GM23338 (cell line): ENCODE measurements around the gene CES3. TPM values are rescaled to one million over a fixed set of nuclear protein-coding genes. Genes with fewer than 3 reads are reported as not detected.

Source experiments
- ATAC-seq: fragments of 200-7000 bp; cut with Tn5 transposase; 3 replicates; pipeline ENCODE4 v1.9.1; 2020
- DNase-seq: peaks from one replicate; pipeline ENCODE4 v3.0.0-alpha.2; 2015; ENCODE audit warnings: low spot score
- H2AFZ ChIP-seq: fragments of 200-600 bp; sonication (generic); 2 replicates; pipeline ENCODE4 v1.8.0; 2016; ENCODE audit warnings: antibody characterized with exemption, mild to moderate bottlenecking, moderate library complexity
- H3F3A ChIP-seq: fragments of 200-600 bp; sonication (generic); replicated peaks from 2 replicates; pipeline ENCODE4 v1.8.0; 2017; ENCODE audit warnings: antibody characterized with exemption, mixed run types, low read depth
- H3K27ac ChIP-seq: fragments of 200-600 bp; sonication (generic); 2 replicates; pipeline ENCODE4 v1.6.1; 2016; ENCODE audit warnings: low read depth
- H3K27me3 ChIP-seq: fragments of 200-600 bp; sonication (generic); 2 replicates; pipeline ENCODE4 v1.8.0; 2016; ENCODE audit warnings: mild to moderate bottlenecking, mixed run types, moderate library complexity; ENCODE audit not compliant: insufficient read depth
- H3K36me3 ChIP-seq: fragments of 200-600 bp; sonication (generic); 2 replicates; pipeline ENCODE4 v1.8.0; 2016; ENCODE audit warnings: mild to moderate bottlenecking; ENCODE audit not compliant: insufficient read depth
- H3K4me1 ChIP-seq: fragments of 200-600 bp; sonication (generic); 2 replicates; pipeline ENCODE4 v1.8.0; 2016; ENCODE audit warnings: mild to moderate bottlenecking, moderate library complexity; ENCODE audit not compliant: insufficient read depth
- H3K4me2 ChIP-seq: fragments of 200-600 bp; sonication (generic); 2 replicates; pipeline ENCODE4 v1.7.1; 2017; ENCODE audit warnings: mixed run types
- H3K4me3 ChIP-seq: fragments of 200-600 bp; sonication (generic); 2 replicates; pipeline ENCODE4 v1.6.1; 2016; ENCODE audit warnings: mixed run types
- H3K79me2 ChIP-seq: fragments of 200-600 bp; sonication (generic); replicated peaks from 2 replicates; pipeline ENCODE4 v1.8.0; 2017; ENCODE audit warnings: mild to moderate bottlenecking; ENCODE audit not compliant: insufficient read depth
- H3K9me2 ChIP-seq: fragments of 200-600 bp; sonication (generic); 2 replicates; pipeline ENCODE4 v1.8.0; 2017; ENCODE audit not compliant: insufficient read depth
- H4K20me1 ChIP-seq: fragments of 200-600 bp; sonication (generic); replicated peaks from 2 replicates; pipeline ENCODE4 v1.8.0; 2017; ENCODE audit warnings: mild to moderate bottlenecking; ENCODE audit not compliant: insufficient read depth
- H3K27ac Mint-ChIP-seq: 2 replicates; pipeline ENCODE4 v1.8.0; 2020; ENCODE audit warnings: inconsistent platforms, mild to moderate bottlenecking, moderate library complexity, mixed read lengths
- H3K27me3 Mint-ChIP-seq: 3 replicates; pipeline ENCODE4 v1.8.0; 2022; ENCODE audit warnings: low read depth, mild to moderate bottlenecking, moderate library complexity, mixed read lengths, inconsistent platforms; ENCODE audit not compliant: insufficient read depth, poor library complexity
- H3K36me3 Mint-ChIP-seq: 3 replicates; pipeline ENCODE4 v1.8.0; 2021; ENCODE audit warnings: low read depth, mild to moderate bottlenecking, inconsistent platforms, moderate library complexity, mixed read lengths
- H3K4me1 Mint-ChIP-seq: 3 replicates; pipeline ENCODE4 v1.8.0; 2020; ENCODE audit warnings: mild to moderate bottlenecking, inconsistent platforms, mixed read lengths
- H3K4me3 Mint-ChIP-seq: 3 replicates; pipeline ENCODE4 v1.8.0; 2021; ENCODE audit warnings: moderate library complexity, mild to moderate bottlenecking, inconsistent platforms, mixed read lengths
- H3K9me3 Mint-ChIP-seq: 3 replicates; pipeline ENCODE4 v1.8.0; 2020; ENCODE audit warnings: moderate library complexity, mild to moderate bottlenecking, inconsistent platforms, mixed read lengths
- CTCF ChIP-seq, 2 experiments: fragments of 200-600 bp in 1 of 2; sonication (generic) in 1 of 2; conservative IDR thresholded peaks; 2 replicates each; pipeline versions ENCODE4 v1.5.1 to v1.6.1; 2016 to 2017; ENCODE audit warnings: antibody characterized with exemption in 2 of 2, low read depth in 2 of 2, mild to moderate bottlenecking in 2 of 2, moderate library complexity in 1 of 2
- POLR2AphosphoS5 ChIP-seq: IDR thresholded peaks from 2 replicates; pipeline ENCODE4 v1.6.1; 2016; ENCODE audit warnings: antibody characterized with exemption, low read depth
- ZNF114 ChIP-seq: fragments of 250-450 bp; sonication (Bioruptor Pico); IDR thresholded peaks from 2 replicates; pipeline ENCODE4 v1.5.0; 2020; ENCODE audit warnings: mild to moderate bottlenecking, moderate library complexity
- ZNF462 ChIP-seq: fragments of 250-450 bp; sonication (Bioruptor Pico); IDR thresholded peaks from 2 replicates; pipeline ENCODE4 v1.5.0; 2020; ENCODE audit warnings: mild to moderate bottlenecking, moderate library complexity
- polyA plus RNA-seq: library from polyadenylated mRNA; unstranded; fragments of >200 nt; fragmentation: Nextera tagmentation; extraction: Ambion mirVana; gene quantifications from 2 replicates; pipeline ENCODE4 v1.2.1, GENCODE V29; 2016
- total RNA-seq: library from RNA; depleted of rRNA; stranded (reverse); fragments of >200 nt; shearing (Covaris generic); gene quantifications from 2 replicates; pipeline ENCODE4 v1.2.3, GENCODE V29; 2014
- TF ChIP-seq, protein P1 (sequence below): IDR thresholded peaks from one replicate; pipeline ENCODE4 v1.6.1; 2018; ENCODE audit warnings: antibody characterized with exemption; ENCODE audit not compliant: unreplicated experiment

Gene CES3
- total and polyA plus RNA-seq, 2 experiments from 2014 or later, result 0.55 to 1.0 TPM

GRCh38 chr16:66923866-66924265 is 37.2 kb upstream of the CES3 start (continued):
- TF ChIP-seq ZNF462 (CRISPR knock-in tag) (no peak), ZNF114 (CRISPR knock-in tag) (no peak), POLR2AphosphoS5 (no peak)

DNA sequence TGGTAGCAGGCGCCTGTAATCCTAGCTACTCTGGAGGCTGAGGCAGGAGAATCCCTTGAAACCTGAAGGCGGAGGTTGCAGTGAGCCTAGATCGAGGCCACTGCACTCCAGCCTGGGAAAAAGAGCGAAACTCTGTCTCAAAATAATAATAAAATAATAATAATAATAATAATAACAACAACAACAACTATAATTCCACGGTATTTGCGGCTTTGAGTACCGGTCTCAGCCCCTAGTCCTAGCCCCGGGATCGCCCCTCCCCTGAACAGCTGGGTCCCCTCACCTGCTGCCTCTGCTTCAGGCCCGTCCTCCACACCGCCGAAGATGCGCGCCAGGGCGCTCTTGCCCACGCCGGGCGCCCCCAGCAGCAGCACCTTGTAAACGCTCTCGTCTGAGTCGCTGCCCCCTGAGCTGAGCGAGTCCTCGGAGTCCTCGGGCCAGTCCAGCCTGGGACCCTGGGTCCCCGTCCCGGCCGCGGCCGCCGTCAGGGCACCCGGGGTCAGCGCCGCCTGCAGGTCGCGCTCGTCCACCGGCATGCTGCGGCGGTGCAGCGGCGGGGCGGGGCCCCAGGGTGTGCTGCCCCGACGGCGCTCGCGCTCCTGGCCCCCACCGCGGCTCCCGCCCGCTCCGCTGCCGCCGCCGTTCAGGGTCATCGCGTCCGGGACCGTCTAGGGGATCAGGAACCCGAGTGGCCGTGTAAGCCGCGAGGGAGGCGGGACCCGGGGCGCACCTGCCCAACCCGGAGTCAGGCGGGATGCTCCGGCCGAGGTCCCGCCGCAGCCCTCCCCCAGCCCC is 36.3 kb upstream of the CES3 start:
- no peak overlapping the region for H3K27ac ChIP-seq
- peaks cover 48% of the 10 kb centered on the region for H3K27me3 ChIP-seq
- peak overlapping the region; percentile 93; the same call in 1 of the 2 replicates for H2AFZ ChIP-seq
- no peaks in the 10 kb centered on the region for H3F3A ChIP-seq
- H3K4me3 ChIP-seq, result peak overlapping the region; percentile 65
- H3K36me3 ChIP-seq, result no peaks in the 10 kb centered on the region
- Mint-ChIP-seq H3K4me1 (peaks cover 8% of the 10 kb centered on the region), H3K36me3 (no peaks in the 10 kb centered on the region), H3K27ac (no peak overlapping the region), H3K27me3 (peaks cover 45% of the 10 kb centered on the region), H3K4me3 (peak overlapping the region; percentile 70), H3K9me3 (no peaks in the 10 kb centered on the region; the same call in 2 of the 3 replicates)
- no peaks in the 10 kb centered on the region for H3K79me2 ChIP-seq
- ATAC-seq (peak; percentile 82), DNase-seq (peak; percentile 79)
- TF ChIP-seq, protein P1, sequence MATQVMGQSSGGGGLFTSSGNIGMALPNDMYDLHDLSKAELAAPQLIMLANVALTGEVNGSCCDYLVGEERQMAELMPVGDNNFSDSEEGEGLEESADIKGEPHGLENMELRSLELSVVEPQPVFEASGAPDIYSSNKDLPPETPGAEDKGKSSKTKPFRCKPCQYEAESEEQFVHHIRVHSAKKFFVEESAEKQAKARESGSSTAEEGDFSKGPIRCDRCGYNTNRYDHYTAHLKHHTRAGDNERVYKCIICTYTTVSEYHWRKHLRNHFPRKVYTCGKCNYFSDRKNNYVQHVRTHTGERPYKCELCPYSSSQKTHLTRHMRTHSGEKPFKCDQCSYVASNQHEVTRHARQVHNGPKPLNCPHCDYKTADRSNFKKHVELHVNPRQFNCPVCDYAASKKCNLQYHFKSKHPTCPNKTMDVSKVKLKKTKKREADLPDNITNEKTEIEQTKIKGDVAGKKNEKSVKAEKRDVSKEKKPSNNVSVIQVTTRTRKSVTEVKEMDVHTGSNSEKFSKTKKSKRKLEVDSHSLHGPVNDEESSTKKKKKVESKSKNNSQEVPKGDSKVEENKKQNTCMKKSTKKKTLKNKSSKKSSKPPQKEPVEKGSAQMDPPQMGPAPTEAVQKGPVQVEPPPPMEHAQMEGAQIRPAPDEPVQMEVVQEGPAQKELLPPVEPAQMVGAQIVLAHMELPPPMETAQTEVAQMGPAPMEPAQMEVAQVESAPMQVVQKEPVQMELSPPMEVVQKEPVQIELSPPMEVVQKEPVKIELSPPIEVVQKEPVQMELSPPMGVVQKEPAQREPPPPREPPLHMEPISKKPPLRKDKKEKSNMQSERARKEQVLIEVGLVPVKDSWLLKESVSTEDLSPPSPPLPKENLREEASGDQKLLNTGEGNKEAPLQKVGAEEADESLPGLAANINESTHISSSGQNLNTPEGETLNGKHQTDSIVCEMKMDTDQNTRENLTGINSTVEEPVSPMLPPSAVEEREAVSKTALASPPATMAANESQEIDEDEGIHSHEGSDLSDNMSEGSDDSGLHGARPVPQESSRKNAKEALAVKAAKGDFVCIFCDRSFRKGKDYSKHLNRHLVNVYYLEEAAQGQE, result no peak
- peak; percentile 42 to 69 for TF ChIP-seq CTCF (conservative IDR thresholded peaks at IDR 0.05; ENCODE audit: low read depth in 2 of 2)
- H3K4me1 ChIP-seq, result no peaks in the 10 kb centered on the region
- peak overlapping the region; percentile 85 for H3K4me2 ChIP-seq
- H4K20me1 ChIP-seq, result no peaks in the 10 kb centered on the region; the same call in 1 of the 2 replicates
- no peaks in the 10 kb centered on the region for H3K9me2 ChIP-seq
